GM23338 (cell line): ENCODE data around the gene UBE2R2. TPM values are rescaled to one million over a fixed set of nuclear protein-coding genes. Genes with fewer than 3 reads are reported as not detected.

Source experiments
- ATAC-seq: fragments of 200-7000 bp; cut with Tn5 transposase; 3 replicates; pipeline ENCODE4 v1.9.1; 2020
- DNase-seq: peaks from one replicate; pipeline ENCODE4 v3.0.0-alpha.2; 2015; ENCODE audit warnings: low spot score
- H2AFZ ChIP-seq: fragments of 200-600 bp; sonication (generic); 2 replicates; pipeline ENCODE4 v1.8.0; 2016; ENCODE audit warnings: antibody characterized with exemption, mild to moderate bottlenecking, moderate library complexity
- H3F3A ChIP-seq: fragments of 200-600 bp; sonication (generic); replicated peaks from 2 replicates; pipeline ENCODE4 v1.8.0; 2017; ENCODE audit warnings: antibody characterized with exemption, mixed run types, low read depth
- H3K27ac ChIP-seq: fragments of 200-600 bp; sonication (generic); 2 replicates; pipeline ENCODE4 v1.6.1; 2016; ENCODE audit warnings: low read depth
- H3K27me3 ChIP-seq: fragments of 200-600 bp; sonication (generic); 2 replicates; pipeline ENCODE4 v1.8.0; 2016; ENCODE audit warnings: mild to moderate bottlenecking, mixed run types, moderate library complexity; ENCODE audit not compliant: insufficient read depth
- H3K36me3 ChIP-seq: fragments of 200-600 bp; sonication (generic); 2 replicates; pipeline ENCODE4 v1.8.0; 2016; ENCODE audit warnings: mild to moderate bottlenecking; ENCODE audit not compliant: insufficient read depth
- H3K4me1 ChIP-seq: fragments of 200-600 bp; sonication (generic); 2 replicates; pipeline ENCODE4 v1.8.0; 2016; ENCODE audit warnings: mild to moderate bottlenecking, moderate library complexity; ENCODE audit not compliant: insufficient read depth
- H3K4me2 ChIP-seq: fragments of 200-600 bp; sonication (generic); 2 replicates; pipeline ENCODE4 v1.7.1; 2017; ENCODE audit warnings: mixed run types
- H3K4me3 ChIP-seq: fragments of 200-600 bp; sonication (generic); 2 replicates; pipeline ENCODE4 v1.6.1; 2016; ENCODE audit warnings: mixed run types
- H3K79me2 ChIP-seq: fragments of 200-600 bp; sonication (generic); replicated peaks from 2 replicates; pipeline ENCODE4 v1.8.0; 2017; ENCODE audit warnings: mild to moderate bottlenecking; ENCODE audit not compliant: insufficient read depth
- H3K9me2 ChIP-seq: fragments of 200-600 bp; sonication (generic); 2 replicates; pipeline ENCODE4 v1.8.0; 2017; ENCODE audit not compliant: insufficient read depth
- H4K20me1 ChIP-seq: fragments of 200-600 bp; sonication (generic); replicated peaks from 2 replicates; pipeline ENCODE4 v1.8.0; 2017; ENCODE audit warnings: mild to moderate bottlenecking; ENCODE audit not compliant: insufficient read depth
- H3K27ac Mint-ChIP-seq: 2 replicates; pipeline ENCODE4 v1.8.0; 2020; ENCODE audit warnings: inconsistent platforms, mild to moderate bottlenecking, moderate library complexity, mixed read lengths
- H3K27me3 Mint-ChIP-seq: 3 replicates; pipeline ENCODE4 v1.8.0; 2022; ENCODE audit warnings: low read depth, mild to moderate bottlenecking, moderate library complexity, mixed read lengths, inconsistent platforms; ENCODE audit not compliant: insufficient read depth, poor library complexity
- H3K36me3 Mint-ChIP-seq: 3 replicates; pipeline ENCODE4 v1.8.0; 2021; ENCODE audit warnings: low read depth, mild to moderate bottlenecking, inconsistent platforms, moderate library complexity, mixed read lengths
- H3K4me1 Mint-ChIP-seq: 3 replicates; pipeline ENCODE4 v1.8.0; 2020; ENCODE audit warnings: mild to moderate bottlenecking, inconsistent platforms, mixed read lengths
- H3K4me3 Mint-ChIP-seq: 3 replicates; pipeline ENCODE4 v1.8.0; 2021; ENCODE audit warnings: moderate library complexity, mild to moderate bottlenecking, inconsistent platforms, mixed read lengths
- H3K9me3 Mint-ChIP-seq: 3 replicates; pipeline ENCODE4 v1.8.0; 2020; ENCODE audit warnings: moderate library complexity, mild to moderate bottlenecking, inconsistent platforms, mixed read lengths
- CREB1 ChIP-seq: fragments of 250-450 bp; sonication (Bioruptor Pico); IDR thresholded peaks from 2 replicates; pipeline ENCODE4 v1.5.0; 2020; ENCODE audit warnings: low read depth, mild to moderate bottlenecking, moderate library complexity
- ETS1 ChIP-seq: IDR thresholded peaks from 2 replicates; pipeline ENCODE4 v1.6.1; 2016; ENCODE audit warnings: antibody characterized with exemption
- EZH2phosphoT487 ChIP-seq: fragments of 200-600 bp; sonication (generic); IDR thresholded peaks from one replicate; pipeline ENCODE4 v1.8.1; 2018; ENCODE audit warnings: antibody characterized with exemption; ENCODE audit not compliant: unreplicated experiment
- NANOG ChIP-seq: IDR thresholded peaks from 2 replicates; pipeline ENCODE4 v1.6.1; 2016; ENCODE audit warnings: antibody characterized with exemption, borderline replicate concordance
- POLR2AphosphoS5 ChIP-seq: IDR thresholded peaks from 2 replicates; pipeline ENCODE4 v1.6.1; 2016; ENCODE audit warnings: antibody characterized with exemption, low read depth
- STAT1 ChIP-seq: IDR thresholded peaks from one replicate; pipeline ENCODE4 v1.6.1; 2016; ENCODE audit warnings: antibody characterized with exemption; ENCODE audit not compliant: unreplicated experiment
- ZNF462 ChIP-seq: fragments of 250-450 bp; sonication (Bioruptor Pico); IDR thresholded peaks from 2 replicates; pipeline ENCODE4 v1.5.0; 2020; ENCODE audit warnings: mild to moderate bottlenecking, moderate library complexity
- polyA plus RNA-seq: library from polyadenylated mRNA; unstranded; fragments of >200 nt; fragmentation: Nextera tagmentation; extraction: Ambion mirVana; gene quantifications from 2 replicates; pipeline ENCODE4 v1.2.1, GENCODE V29; 2016
- total RNA-seq: library from RNA; depleted of rRNA; stranded (reverse); fragments of >200 nt; shearing (Covaris generic); gene quantifications from 2 replicates; pipeline ENCODE4 v1.2.3, GENCODE V29; 2014
- TF ChIP-seq, protein P1 (sequence below), 2 experiments: fragments of 200-600 bp in 1 of 2; sonication (generic) in 1 of 2; conservative IDR thresholded peaks; 2 replicates each; pipeline versions ENCODE4 v1.5.1 to v1.6.1; 2016 to 2017; ENCODE audit warnings: antibody characterized with exemption in 2 of 2, low read depth in 2 of 2, mild to moderate bottlenecking in 2 of 2, moderate library complexity in 1 of 2

The UBE2R2 gene
- total and polyA plus RNA-seq, 2 experiments from 2014 or later = 23.4 to 32.5 TPM

GRCh38 chr9:33795281-33795680 lies 21.7 kb upstream of the UBE2R2 start, which contains the start of gene PRSS3:
Gene PRSS3, plus strand, starts transcription at chr9:33795561. Its CDS starts 13 bp downstream, at chr9:33795574.
- Histone ChIP-seq H3K9me2 (no peaks in the 10 kb centered on the region; the same call in 1 of the 2 replicates), H3K4me2 (0 out of 2 replicates have a peak within 1 kb of the TSS, but pooled peaks have one; percentile 3), H3K27me3 (no peaks in the 10 kb centered on the region), H4K20me1 (no peaks in the 10 kb centered on the region), H3K4me1 (no peaks in the 10 kb centered on the region), H3K36me3 (no peaks in the 10 kb centered on the region), H3K79me2 (no peaks in the 10 kb centered on the region), H3K27ac (no peak within 1 kb of the TSS), H3K4me3 (no peak within 1 kb of the TSS), H2AFZ (no peak within 1 kb of the TSS), H3F3A (no peaks in the 10 kb centered on the region)
- peaks cover 4% of the 10 kb centered on the region for H3K27me3 Mint-ChIP-seq
- TF ChIP-seq CREB1 (no peak), NANOG (no peak), EZH2phosphoT487 (no peak), ZNF462 (CRISPR knock-in tag) (no peak), STAT1 (no peak), POLR2AphosphoS5 (no peak), ETS1 (no peak)
- TF ChIP-seq, protein P1, sequence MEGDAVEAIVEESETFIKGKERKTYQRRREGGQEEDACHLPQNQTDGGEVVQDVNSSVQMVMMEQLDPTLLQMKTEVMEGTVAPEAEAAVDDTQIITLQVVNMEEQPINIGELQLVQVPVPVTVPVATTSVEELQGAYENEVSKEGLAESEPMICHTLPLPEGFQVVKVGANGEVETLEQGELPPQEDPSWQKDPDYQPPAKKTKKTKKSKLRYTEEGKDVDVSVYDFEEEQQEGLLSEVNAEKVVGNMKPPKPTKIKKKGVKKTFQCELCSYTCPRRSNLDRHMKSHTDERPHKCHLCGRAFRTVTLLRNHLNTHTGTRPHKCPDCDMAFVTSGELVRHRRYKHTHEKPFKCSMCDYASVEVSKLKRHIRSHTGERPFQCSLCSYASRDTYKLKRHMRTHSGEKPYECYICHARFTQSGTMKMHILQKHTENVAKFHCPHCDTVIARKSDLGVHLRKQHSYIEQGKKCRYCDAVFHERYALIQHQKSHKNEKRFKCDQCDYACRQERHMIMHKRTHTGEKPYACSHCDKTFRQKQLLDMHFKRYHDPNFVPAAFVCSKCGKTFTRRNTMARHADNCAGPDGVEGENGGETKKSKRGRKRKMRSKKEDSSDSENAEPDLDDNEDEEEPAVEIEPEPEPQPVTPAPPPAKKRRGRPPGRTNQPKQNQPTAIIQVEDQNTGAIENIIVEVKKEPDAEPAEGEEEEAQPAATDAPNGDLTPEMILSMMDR (conservative IDR thresholded peaks at IDR 0.05; ENCODE audit: low read depth in 2 of 2) = no peak
- H3K4me3 Mint-ChIP-seq = no peak within 1 kb of the TSS
- no peaks in the 10 kb centered on the region for H3K9me3 Mint-ChIP-seq
- H3K4me1 Mint-ChIP-seq = peaks cover 15% of the 10 kb centered on the region
- H3K36me3 Mint-ChIP-seq = no peaks in the 10 kb centered on the region; the same call in 2 of the 3 replicates
- H3K27ac Mint-ChIP-seq = no peak within 1 kb of the TSS
- DNase-seq (no peak), ATAC-seq (no peak)
